Upper lobe of left lung (tissue), 4 donors: ENCODE results near the gene ZNF134.

Experiments used
- CTCF ChIP-seq, 6 experiments: fragments of 450-650 bp in 4 of 6; fragments of 200-600 bp in 2 of 6; sonication (generic) in 2 of 6; IDR thresholded peaks; one replicate each; pipeline ENCODE4 v1.5.1; 2016 to 2019; ENCODE audit warnings: antibody characterized with exemption in 6 of 6
- EP300 ChIP-seq, 4 donors: sonication (generic); formaldehyde crosslinking; IDR thresholded peaks; one replicate each; pipeline ENCODE4 v1.5.1; 2017; ENCODE audit warnings: antibody characterized with exemption in 4 of 4, control low read depth in 2 of 4
- POLR2AphosphoS5 ChIP-seq, 2 donors: sonication (generic); formaldehyde crosslinking; IDR thresholded peaks; one replicate each; pipeline ENCODE4 v1.5.1; 2017; ENCODE audit warnings: antibody characterized with exemption in 2 of 2

DNA sequence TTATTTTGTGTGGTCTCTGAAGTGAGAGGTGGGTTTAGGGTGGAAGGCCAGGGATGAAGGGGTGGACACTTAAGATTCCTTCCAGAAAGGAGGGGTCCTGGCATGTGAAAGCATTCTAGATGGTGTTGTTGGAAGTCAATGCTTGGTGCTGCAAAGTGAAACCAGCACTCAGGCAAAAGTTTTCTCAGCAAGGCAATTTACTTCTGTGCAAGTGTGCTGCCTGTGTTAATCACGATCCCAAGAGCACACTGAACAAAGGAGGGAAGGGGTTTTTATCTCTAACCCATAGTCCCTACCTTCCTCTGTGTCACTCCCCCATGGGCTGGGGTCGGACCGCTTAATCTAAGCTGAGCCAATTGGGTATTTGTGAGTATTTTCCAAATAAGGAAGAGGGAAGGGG lies 1.3 kb downstream of the ZNF134 start:
- no peak for TF ChIP-seq CTCF (IDR thresholded peaks at IDR 0.05)
- TF ChIP-seq EP300 (IDR thresholded peaks at IDR 0.05), result no peak
- no peak for TF ChIP-seq POLR2AphosphoS5 (IDR thresholded peaks at IDR 0.05)
